Activated T-helper 2 cell treated with anti-CD3 and anti-CD28 coated beads, Interferon-gamma antibody, Interleukin-2, Interleukin-4, amounts not matched to agents 10 μg/mL and 5 μg/mL and 100 μg/mL, durations not matched to agents 14 hours and 24 hours and 36 hours (primary cell): ENCODE measurements around the gene CDK3. TPM values are rescaled to one million over a fixed set of nuclear protein-coding genes. Genes with fewer than 3 reads are reported as not detected.
"Not testable (repeated sequence)": the region's sequence is repeated elsewhere in the genome, so short reads cannot be mapped to it uniquely, and the experiment has no call there.

ENCODE experiments used
- DNase-seq: peaks from one replicate; pipeline ENCODE4 v3.0.0; 2021; ENCODE audit warnings: low spot score
- H3K27ac Mint-ChIP-seq: one replicate; pipeline ENCODE4 v1.8.0; 2021; ENCODE audit warnings: mixed read lengths
- H3K27me3 Mint-ChIP-seq: one replicate; pipeline ENCODE4 v1.8.0; 2021; ENCODE audit warnings: low read depth, mixed read lengths
- H3K36me3 Mint-ChIP-seq: one replicate; pipeline ENCODE4 v1.8.0; 2021; ENCODE audit warnings: low read depth, mixed read lengths
- H3K4me1 Mint-ChIP-seq: one replicate; pipeline ENCODE4 v1.8.0; 2021; ENCODE audit warnings: low read depth, mixed read lengths
- H3K4me3 Mint-ChIP-seq: one replicate; pipeline ENCODE4 v1.8.0; 2021; ENCODE audit warnings: low read depth, mild to moderate bottlenecking, moderate library complexity, mixed read lengths
- H3K9me3 Mint-ChIP-seq: one replicate; pipeline ENCODE4 v1.8.0; 2021; ENCODE audit warnings: mixed read lengths
- intact Hi-C: fragments of 100-400 bp; cut with micrococcal nuclease; formaldehyde crosslinking; loops from one replicate; pipeline ENCODE4 v1.15.1; 2023
- total RNA-seq: library from RNA; stranded (reverse); gene quantifications from 2 replicates; pipeline ENCODE4 v1.2.3, GENCODE V29; 2022

The CDK3 gene
- total RNA-seq, 1 donor from 2014 or later: 6.9 TPM

DNA sequence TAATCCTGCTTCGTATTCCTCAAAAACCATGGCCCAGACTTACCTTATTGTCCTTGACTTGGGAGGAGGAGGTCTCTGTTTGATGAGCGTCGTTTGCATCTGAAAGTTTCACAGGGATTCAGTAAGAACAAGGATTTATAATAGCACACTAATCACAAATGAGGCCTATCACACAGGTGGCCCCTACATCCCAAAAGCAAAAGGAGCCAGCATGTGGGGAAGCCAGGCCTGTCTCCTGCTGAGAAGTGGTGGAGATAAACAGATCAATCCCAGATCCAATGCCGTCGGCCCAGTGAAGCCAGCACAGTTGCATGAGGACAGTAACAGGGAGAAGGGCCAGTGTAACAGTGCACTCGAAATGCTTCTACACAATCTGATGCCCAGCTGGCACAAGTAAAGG, 39.7 kb downstream of the CDK3 start:
- intact Hi-C loops: no loop called here
- DNase-seq: no peak
- H3K36me3 Mint-ChIP-seq: peaks cover 73% of the 10 kb centered on the region
- H3K4me1 Mint-ChIP-seq: no peaks in the 10 kb centered on the region
- no peaks in the 10 kb centered on the region for H3K9me3 Mint-ChIP-seq
- no peaks in the 10 kb centered on the region for H3K27me3 Mint-ChIP-seq
- no peak overlapping the region for H3K4me3 Mint-ChIP-seq
- H3K27ac Mint-ChIP-seq: no peak overlapping the region

DNA sequence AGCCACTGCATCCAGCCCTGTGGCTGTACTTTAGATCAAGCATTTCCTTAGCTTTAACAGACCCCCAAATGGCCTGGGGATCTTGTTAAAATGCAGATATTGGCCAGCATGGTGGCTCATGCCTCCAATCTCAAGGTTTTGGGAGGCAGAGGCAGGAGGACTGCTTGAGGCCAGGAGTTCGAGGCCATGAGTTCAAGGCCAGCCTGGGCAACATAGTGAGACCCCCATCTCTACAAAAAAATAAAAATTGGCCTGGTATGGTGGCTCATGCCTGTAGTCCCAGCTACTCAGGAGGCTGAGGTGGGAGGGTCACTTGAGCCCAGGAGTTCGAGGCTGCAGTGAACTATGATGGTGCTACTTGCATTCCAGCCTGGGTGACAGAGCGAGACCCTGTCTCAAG, 42.2 kb downstream of the CDK3 start:
- not testable (repeated sequence) for DNase-seq

DNA sequence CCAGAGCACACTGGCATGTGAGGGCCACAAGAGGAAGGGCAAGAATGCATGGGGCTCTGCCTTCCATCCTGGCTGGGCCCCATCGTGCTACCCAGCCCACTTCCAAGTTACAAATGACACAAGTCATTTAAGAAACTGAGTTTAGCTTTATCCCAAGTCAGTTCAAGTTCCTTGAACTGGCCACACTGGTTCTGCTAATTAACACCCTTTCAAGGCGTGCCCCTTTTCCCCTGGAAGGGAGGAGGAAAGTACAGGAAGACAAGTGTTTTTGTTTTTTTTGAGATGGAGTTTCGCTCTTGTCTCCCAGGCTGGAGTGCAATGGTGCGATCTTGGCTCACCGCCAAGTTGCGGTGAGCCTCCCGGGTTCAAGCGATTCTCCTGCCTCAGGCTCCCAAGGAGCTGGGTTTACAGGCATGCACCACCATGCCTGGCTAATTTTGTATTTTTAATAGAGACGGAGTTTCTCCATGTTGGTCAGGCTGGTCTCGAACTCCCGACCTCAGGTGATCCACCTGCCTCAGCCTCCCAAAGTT, 43.9 kb downstream of the CDK3 start:
- H3K4me1 Mint-ChIP-seq, H3K27ac Mint-ChIP-seq, H3K9me3 Mint-ChIP-seq, H3K27me3 Mint-ChIP-seq, H3K4me3 Mint-ChIP-seq, intact Hi-C loops, DNase-seq: not testable (repeated sequence)
- H3K36me3 Mint-ChIP-seq: peaks cover 82% of the 10 kb centered on the region

More for the DNA sequence above, 42.2 kb downstream of the CDK3 start:
- H3K27me3 Mint-ChIP-seq, intact Hi-C loops, H3K4me1 Mint-ChIP-seq, H3K9me3 Mint-ChIP-seq, H3K27ac Mint-ChIP-seq, H3K4me3 Mint-ChIP-seq: not testable (repeated sequence)
- peaks cover 83% of the 10 kb centered on the region for H3K36me3 Mint-ChIP-seq

DNA sequence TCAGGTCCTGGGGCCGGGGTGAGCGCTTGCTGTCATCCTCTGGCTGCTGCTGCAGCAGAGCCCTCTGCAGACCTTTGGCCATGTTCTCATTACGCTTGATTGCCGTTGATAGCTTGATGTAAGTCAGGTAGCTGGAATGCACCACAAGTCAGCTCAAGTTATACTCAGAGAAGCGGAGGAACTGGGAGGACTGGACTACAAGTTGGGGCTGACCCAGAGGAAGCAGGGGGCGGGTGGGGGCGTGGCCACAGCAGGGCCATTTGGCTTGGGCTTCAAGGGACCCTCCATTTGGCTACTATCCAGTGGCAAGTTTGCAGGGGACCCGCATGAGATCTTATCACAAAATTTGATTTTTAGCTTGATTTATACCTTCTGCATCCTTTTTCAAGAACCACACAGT, 45.4 kb downstream of the CDK3 start:
- no peaks in the 10 kb centered on the region for H3K27me3 Mint-ChIP-seq
- H3K27ac Mint-ChIP-seq: no peak overlapping the region
- peaks cover 4% of the 10 kb centered on the region for H3K4me1 Mint-ChIP-seq
- intact Hi-C loops: no loop called here
- peaks cover 82% of the 10 kb centered on the region for H3K36me3 Mint-ChIP-seq
- H3K9me3 Mint-ChIP-seq: no peaks in the 10 kb centered on the region
- no peak for DNase-seq
- no peak overlapping the region for H3K4me3 Mint-ChIP-seq

DNA sequence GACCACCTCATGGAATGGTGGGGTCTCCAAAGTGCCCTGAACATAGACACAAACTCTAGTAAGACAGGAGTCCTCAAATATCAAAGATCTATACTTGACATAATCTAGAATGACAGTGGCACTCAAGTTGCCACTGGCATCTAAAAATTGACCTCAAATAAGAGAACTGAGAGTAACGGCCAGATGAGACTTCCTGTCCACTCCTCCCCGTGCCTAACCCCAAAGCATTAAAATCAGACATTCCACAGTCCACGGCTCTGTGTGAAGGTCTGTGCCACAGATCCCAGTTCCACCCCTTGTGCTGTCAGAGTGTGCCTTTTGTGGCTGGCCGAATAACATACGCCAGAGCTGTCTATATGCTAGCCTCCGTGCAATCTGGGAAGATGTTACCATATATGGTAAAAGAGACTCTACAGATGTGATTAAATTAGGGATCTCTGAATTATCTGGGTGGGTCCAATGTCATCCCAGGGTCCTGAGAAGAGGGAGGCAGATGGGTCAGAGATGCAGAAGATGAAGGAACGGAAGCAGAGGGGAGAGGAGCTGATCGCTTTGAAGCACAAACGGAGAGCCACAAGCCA, 47.5 kb downstream of the CDK3 start:
- intact Hi-C loops: no loop called here
- H3K27ac Mint-ChIP-seq: no peak overlapping the region
- no peak for DNase-seq
- H3K4me3 Mint-ChIP-seq: no peak overlapping the region
- peaks cover 6% of the 10 kb centered on the region for H3K4me1 Mint-ChIP-seq
- H3K36me3 Mint-ChIP-seq: peaks cover 76% of the 10 kb centered on the region
- H3K27me3 Mint-ChIP-seq: no peaks in the 10 kb centered on the region
- no peaks in the 10 kb centered on the region for H3K9me3 Mint-ChIP-seq

DNA sequence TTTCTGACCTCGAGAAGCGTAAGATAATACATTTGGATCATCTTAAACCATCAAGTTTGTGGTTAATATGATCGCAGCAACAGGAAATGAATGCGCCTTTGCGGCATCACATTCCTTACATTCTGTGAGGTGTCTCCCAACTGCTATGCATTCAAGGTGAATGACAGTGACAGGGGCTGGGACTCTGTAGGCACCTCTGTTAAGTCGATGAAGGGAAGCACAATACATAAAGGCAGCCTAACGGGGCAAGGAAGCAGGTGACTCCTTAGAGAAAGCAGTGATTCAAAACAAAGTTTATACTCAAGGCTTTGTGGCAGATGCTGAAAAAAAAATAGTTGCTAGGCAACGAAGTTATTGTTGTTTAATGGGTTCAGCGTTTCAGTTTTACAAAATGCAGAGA, 48.1 kb downstream of the CDK3 start:
- no peak for DNase-seq
- H3K4me3 Mint-ChIP-seq: no peak overlapping the region
- peaks cover 76% of the 10 kb centered on the region for H3K36me3 Mint-ChIP-seq
- H3K4me1 Mint-ChIP-seq: peaks cover 10% of the 10 kb centered on the region
- no peaks in the 10 kb centered on the region for H3K9me3 Mint-ChIP-seq
- no peak overlapping the region for H3K27ac Mint-ChIP-seq
- intact Hi-C loops: no loop called here
- no peaks in the 10 kb centered on the region for H3K27me3 Mint-ChIP-seq

DNA sequence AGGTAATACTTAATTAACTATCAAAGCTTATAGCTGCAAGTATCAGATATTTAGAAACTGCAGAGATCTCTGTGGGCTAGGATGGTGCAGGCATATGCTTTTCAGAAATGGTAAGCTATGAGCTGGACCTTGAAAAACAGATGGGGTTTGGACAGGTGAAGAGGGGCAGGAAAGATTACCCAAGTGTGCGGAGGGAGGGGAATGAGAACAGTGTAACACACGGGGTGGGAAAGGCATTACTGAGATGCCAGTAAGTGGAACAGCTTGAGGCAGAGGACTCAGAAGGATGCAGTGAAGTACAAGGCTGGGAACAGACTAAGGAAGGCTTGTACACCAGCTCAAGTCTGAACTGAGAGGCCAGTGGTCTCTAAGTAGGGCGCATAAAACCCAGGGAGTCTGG, 48.6 kb downstream of the CDK3 start:
- no peaks in the 10 kb centered on the region for H3K9me3 Mint-ChIP-seq
- intact Hi-C loops: no loop called here
- no peak for DNase-seq
- no peak overlapping the region for H3K4me3 Mint-ChIP-seq
- peaks cover 15% of the 10 kb centered on the region for H3K4me1 Mint-ChIP-seq
- H3K27ac Mint-ChIP-seq: peak overlapping the region; percentile 8
- peaks cover 76% of the 10 kb centered on the region for H3K36me3 Mint-ChIP-seq
- H3K27me3 Mint-ChIP-seq: no peaks in the 10 kb centered on the region

DNA sequence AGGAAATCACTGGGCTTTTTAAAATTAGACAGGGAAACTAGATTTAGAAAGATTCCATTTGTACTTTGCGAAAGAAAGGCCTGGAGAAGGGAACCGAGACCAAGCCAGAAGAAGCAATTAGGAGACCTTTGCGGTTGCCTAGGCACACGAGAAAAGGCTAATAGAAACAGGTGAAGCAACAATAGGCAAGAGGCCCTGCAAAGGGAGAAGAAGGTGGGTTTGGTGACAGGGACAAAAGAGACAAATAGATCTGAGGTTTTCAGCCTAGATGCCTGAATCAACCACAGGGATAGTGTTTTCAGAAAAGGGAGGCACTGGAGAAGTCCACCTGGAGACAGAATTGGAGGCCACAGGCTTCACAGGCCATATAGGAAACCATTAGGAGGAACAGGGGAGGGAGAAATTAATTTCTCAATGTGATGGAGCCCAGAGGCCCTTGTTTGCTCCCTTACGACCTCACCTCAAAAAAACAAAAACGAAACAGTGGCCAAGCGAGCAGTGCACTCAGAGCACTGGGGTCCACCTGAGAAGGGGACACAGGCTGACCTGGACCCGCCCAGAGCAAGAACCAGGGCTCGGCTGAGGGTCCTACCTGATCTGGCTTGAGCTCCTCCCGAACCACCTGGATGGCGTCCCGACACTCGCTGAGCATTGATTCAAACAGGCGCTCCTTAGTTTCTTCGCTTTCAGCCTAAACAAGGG, 49.3 kb downstream of the CDK3 start:
- intact Hi-C loops: no loop called here
- no peak for DNase-seq
- H3K9me3 Mint-ChIP-seq: no peaks in the 10 kb centered on the region
- H3K27me3 Mint-ChIP-seq: no peaks in the 10 kb centered on the region
- no peak overlapping the region for H3K4me3 Mint-ChIP-seq
- H3K27ac Mint-ChIP-seq: no peak overlapping the region
- H3K4me1 Mint-ChIP-seq: peaks cover 15% of the 10 kb centered on the region
- peaks cover 69% of the 10 kb centered on the region for H3K36me3 Mint-ChIP-seq

DNA sequence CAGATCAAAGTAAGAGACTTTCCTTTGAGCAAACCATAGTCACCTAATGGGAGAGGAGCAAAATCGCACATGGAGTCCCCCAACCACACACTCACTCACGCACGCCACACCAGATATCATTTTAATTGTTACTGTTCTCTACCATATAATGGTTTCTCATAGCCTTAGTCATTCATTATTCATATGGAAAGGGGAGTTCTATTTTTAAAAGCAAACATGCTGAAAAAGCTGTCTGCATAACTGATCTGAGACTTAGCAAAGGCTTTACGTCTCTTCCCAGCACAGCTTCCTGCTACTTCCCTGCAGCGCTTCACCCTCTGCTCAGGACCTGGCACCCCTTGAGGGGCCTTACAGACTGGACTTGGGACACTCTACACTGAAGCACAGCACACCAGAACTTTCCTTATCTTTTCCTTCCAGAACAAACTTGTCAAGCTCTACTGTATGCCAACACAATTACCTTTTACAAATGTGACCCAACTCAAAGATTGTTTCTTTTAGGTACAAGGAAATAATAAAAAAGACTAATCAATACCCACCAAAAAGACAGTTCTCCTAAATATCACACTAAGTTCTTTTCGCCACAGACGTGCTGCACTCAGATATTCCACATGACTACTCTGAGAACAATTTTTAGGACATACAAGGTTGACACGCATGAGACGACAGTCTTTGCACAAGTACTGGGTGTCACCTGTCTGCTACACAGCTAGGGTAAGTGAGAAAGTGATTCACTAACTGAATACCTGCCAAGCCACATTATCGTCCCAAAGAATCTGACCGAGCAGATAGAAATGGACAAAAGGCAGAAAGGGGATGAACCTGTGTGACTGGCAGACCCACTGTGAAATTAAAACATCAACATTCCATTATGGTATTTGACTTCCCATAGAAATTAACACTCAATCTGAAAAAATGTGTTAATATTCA, 50.1 kb downstream of the CDK3 start:
- Mint-ChIP-seq H3K27ac (no peak overlapping the region), H3K27me3 (no peaks in the 10 kb centered on the region), H3K4me1 (peaks cover 15% of the 10 kb centered on the region), H3K4me3 (no peak overlapping the region), H3K36me3 (peaks cover 66% of the 10 kb centered on the region), H3K9me3 (no peaks in the 10 kb centered on the region)
- no peak for DNase-seq
- intact Hi-C loops: no loop called here

DNA sequence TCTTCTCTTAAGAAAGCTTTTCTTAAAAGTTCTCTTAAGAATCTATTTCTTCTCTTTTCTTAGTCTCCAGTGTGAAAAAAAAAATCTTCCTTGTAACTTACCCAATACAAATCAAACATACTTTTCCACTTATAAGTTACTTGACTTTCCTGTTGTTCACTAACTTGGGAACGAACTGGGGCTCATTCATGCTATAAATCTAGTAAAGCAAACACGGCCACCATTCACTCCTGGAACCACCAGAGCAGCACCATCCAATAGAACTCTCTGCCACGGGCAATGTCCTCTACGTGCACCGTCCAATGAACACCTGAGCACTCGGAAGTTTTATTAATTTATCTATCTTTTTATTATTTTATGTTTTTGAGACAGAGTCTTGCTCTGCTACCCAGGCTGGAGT, 50.9 kb downstream of the CDK3 start:
- DNase-seq: no peak
- H3K9me3 Mint-ChIP-seq: no peaks in the 10 kb centered on the region
- peaks cover 15% of the 10 kb centered on the region for H3K4me1 Mint-ChIP-seq
- peaks cover 66% of the 10 kb centered on the region for H3K36me3 Mint-ChIP-seq
- no peaks in the 10 kb centered on the region for H3K27me3 Mint-ChIP-seq
- intact Hi-C loops: no loop called here
- no peak overlapping the region for H3K27ac Mint-ChIP-seq
- no peak overlapping the region for H3K4me3 Mint-ChIP-seq

DNA sequence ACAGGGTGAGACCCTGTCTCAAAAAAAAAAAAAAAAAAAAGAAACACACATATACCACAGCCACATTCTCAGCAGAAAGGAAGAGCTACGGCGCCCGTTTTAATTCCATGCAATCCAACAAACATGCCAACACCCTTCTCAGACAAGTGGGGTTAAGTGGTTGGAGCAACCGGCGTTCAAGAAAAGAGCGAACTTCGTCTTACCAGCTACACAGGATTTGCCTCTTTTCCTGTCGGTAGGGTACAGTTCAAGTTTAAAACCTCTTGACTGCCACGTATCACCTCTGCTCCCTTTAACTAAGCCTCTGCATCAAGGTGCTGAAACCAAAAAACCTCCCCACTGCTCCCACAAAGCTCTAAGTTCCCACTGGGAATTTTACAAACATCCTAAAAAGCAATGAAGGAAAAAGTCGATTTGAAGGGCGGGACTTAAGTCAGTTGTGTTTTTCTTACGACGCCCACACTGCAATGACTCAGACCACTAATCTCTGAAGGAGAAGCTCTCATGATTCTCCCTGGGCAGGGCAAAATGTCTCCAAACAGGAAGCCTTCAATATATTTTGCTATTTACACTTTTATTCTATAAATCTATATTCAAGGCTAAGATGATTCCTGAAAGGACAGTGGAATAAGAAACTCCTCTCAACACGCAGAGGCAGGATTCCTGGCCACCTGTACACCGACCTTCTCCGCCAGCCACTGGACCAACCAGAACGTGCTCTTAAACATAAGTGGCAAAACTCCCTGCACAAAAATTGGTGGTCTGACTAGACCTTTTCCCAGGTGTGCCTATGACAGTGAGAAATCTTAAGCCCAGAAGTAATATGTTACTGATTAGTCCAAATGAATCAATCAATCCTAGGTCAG, 52.8 kb downstream of the CDK3 start:
- H3K27ac Mint-ChIP-seq: peak overlapping the region; percentile 8
- H3K4me1 Mint-ChIP-seq: peaks cover 15% of the 10 kb centered on the region
- H3K4me3 Mint-ChIP-seq: no peak overlapping the region
- H3K36me3 Mint-ChIP-seq: peaks cover 72% of the 10 kb centered on the region
- intact Hi-C loops: no loop called here
- H3K27me3 Mint-ChIP-seq: no peaks in the 10 kb centered on the region
- H3K9me3 Mint-ChIP-seq: no peaks in the 10 kb centered on the region
- DNase-seq: no peak

DNA sequence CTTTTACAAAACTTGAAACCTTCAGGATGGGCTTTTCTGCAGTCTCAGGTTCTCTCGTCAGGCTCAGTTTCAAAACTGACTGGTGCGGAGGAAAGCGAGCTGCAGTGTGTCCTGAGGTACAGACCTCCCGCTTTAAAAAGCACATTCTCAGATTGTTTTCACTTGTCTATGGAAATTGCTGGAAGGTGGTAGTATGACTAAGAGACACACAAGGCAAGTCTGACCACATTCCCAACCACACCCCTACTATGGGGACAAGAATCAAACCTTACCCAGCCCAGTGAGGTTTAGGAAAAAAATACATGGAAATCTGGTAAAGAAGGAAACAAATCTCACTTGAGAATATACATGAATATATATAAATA, 53.4 kb downstream of the CDK3 start:
- Mint-ChIP-seq H3K27ac (no peak overlapping the region), H3K9me3 (no peaks in the 10 kb centered on the region), H3K36me3 (peaks cover 72% of the 10 kb centered on the region)

More for the DNA sequence above, 53.4 kb downstream of the CDK3 start:
- Mint-ChIP-seq H3K4me3 (no peak overlapping the region), H3K4me1 (peaks cover 14% of the 10 kb centered on the region), H3K27me3 (no peaks in the 10 kb centered on the region)
- DNase-seq: no peak
- intact Hi-C loops: no loop called here
